Esophagus muscularis mucosa (tissue), 4 donors: ENCODE measurements around the gene DMXL1. TPM values are rescaled to one million over a fixed set of nuclear protein-coding genes. Genes with fewer than 3 reads are reported as not detected.

ENCODE experiments used
- DNase-seq: peaks from one replicate; pipeline ENCODE4 v3.0.0-alpha.2; 2017; ENCODE audit errors: extremely low spot score
- H3K27ac ChIP-seq, 4 donors: fragments of 200-600 bp; sonication (generic); replicated peaks in 1 of 4; 1 replicate in 3 of 4; 2 replicates in 1 of 4; pipeline ENCODE4 v1.5.1; 2016 to 2019; ENCODE audit warnings: mild to moderate bottlenecking in 1 of 4
- H3K27me3 ChIP-seq, 4 donors: fragments of 200-600 bp; sonication (generic); one replicate each; pipeline versions ENCODE4 v1.5.1 to v1.6.0; 2016 to 2019
- H3K36me3 ChIP-seq, 4 donors: fragments of 200-600 bp; sonication (generic); one replicate each; pipeline ENCODE4 v1.5.1; 2016 to 2019
- H3K4me1 ChIP-seq, 4 donors: fragments of 200-600 bp; sonication (generic); one replicate each; pipeline ENCODE4 v1.5.1; 2016 to 2019
- H3K4me3 ChIP-seq, 4 donors: fragments of 200-600 bp; sonication (generic); 1 replicate in 2 of 4; 2 replicates in 2 of 4; pipeline ENCODE4 v1.5.1; 2016 to 2019; ENCODE audit warnings: mild to moderate bottlenecking in 4 of 4, moderate library complexity in 1 of 4
- H3K9me3 ChIP-seq, 4 donors: fragments of 200-600 bp; sonication (generic); 1 replicate in 3 of 4; 2 replicates in 1 of 4; pipeline ENCODE4 v1.5.1; 2016 to 2019
- EP300 ChIP-seq: sonication (generic); formaldehyde crosslinking; IDR thresholded peaks from one replicate; pipeline ENCODE4 v1.6.1; 2017; ENCODE audit warnings: antibody characterized with exemption
- POLR2A ChIP-seq: fragments of 450-650 bp; IDR thresholded peaks from one replicate; pipeline ENCODE4 v1.6.1; 2017; ENCODE audit warnings: antibody characterized with exemption, moderate library complexity, mild to moderate bottlenecking, low read depth
- POLR2AphosphoS5 ChIP-seq, 2 donors: sonication (generic); formaldehyde crosslinking; IDR thresholded peaks; one replicate each; pipeline ENCODE4 v1.6.1; 2017; ENCODE audit warnings: antibody characterized with exemption in 2 of 2
- WGBS: methylation state at CpG from one replicate; pipeline ENCODE4 v1.1.5; 2018; 5-methylcytosine and 5-hydroxymethylcytosine counted together
- intact Hi-C: fragments of 100-400 bp; cut with DNase I; formaldehyde crosslinking; loops from one replicate; pipeline ENCODE4 v1.15.1; 2023
- total RNA-seq, 4 donors: library from RNA; depleted of rRNA; stranded (reverse); fragments of >200 nt; gene quantifications; one replicate each; pipeline versions ENCODE4 v1.1.0 to v1.2.1, GENCODE V29; 2016
- TF ChIP-seq, protein P1 (sequence below), 3 experiments: fragments of 200-600 bp in 2 of 3; fragments of 450-650 bp in 1 of 3; sonication (generic) in 2 of 3; IDR thresholded peaks; one replicate each; pipeline ENCODE4 v1.5.1; 2017 to 2019; ENCODE audit warnings: antibody characterized with exemption in 3 of 3, mild to moderate bottlenecking in 2 of 3, moderate library complexity in 1 of 3

The DMXL1 gene
- total RNA-seq, 4 donors from 2014 or later = 36.3 to 65.6 (median 39.9) TPM

GRCh38 chr5:119158144-119158543 is 87.3 kb downstream of the DMXL1 start:
- peaks cover 0 to 7% (median 3%) of the 10 kb centered on the region in 4 donors for H3K9me3 ChIP-seq
- no peaks in the 10 kb centered on the region for H3K27me3 ChIP-seq
- H3K4me3 ChIP-seq = no peak overlapping the region
- no peak overlapping the region for H3K27ac ChIP-seq
- WGBS = 95% methylated on average over 2 of the region's 2 CpGs
- DNase-seq = no peak
- no peaks in the 10 kb centered on the region for H3K4me1 ChIP-seq
- intact Hi-C loops = no loop called here
- H3K36me3 ChIP-seq = peaks cover 0 to 30% (median 16%) of the 10 kb centered on the region in 4 donors
- TF ChIP-seq, protein P1, sequence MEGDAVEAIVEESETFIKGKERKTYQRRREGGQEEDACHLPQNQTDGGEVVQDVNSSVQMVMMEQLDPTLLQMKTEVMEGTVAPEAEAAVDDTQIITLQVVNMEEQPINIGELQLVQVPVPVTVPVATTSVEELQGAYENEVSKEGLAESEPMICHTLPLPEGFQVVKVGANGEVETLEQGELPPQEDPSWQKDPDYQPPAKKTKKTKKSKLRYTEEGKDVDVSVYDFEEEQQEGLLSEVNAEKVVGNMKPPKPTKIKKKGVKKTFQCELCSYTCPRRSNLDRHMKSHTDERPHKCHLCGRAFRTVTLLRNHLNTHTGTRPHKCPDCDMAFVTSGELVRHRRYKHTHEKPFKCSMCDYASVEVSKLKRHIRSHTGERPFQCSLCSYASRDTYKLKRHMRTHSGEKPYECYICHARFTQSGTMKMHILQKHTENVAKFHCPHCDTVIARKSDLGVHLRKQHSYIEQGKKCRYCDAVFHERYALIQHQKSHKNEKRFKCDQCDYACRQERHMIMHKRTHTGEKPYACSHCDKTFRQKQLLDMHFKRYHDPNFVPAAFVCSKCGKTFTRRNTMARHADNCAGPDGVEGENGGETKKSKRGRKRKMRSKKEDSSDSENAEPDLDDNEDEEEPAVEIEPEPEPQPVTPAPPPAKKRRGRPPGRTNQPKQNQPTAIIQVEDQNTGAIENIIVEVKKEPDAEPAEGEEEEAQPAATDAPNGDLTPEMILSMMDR (IDR thresholded peaks at IDR 0.05) = no peak
- TF ChIP-seq EP300 (no peak), POLR2A (no peak), POLR2AphosphoS5 (IDR thresholded peaks at IDR 0.05) (no peak)

GRCh38 chr5:119161430-119161829 is 90.5 kb downstream of the DMXL1 start:
- TF ChIP-seq POLR2A (no peak), POLR2AphosphoS5 (IDR thresholded peaks at IDR 0.05) (no peak), EP300 (no peak)
- TF ChIP-seq, protein P1 (IDR thresholded peaks at IDR 0.05) = no peak
- intact Hi-C loops = no loop called here
- DNase-seq = no peak
- 95% methylated on average over 3 of the region's 4 CpGs for WGBS
- H3K9me3 ChIP-seq = peaks cover 0 to 7% (median 3%) of the 10 kb centered on the region in 4 donors
- no peak overlapping the region for H3K4me3 ChIP-seq
- H3K27me3 ChIP-seq = no peaks in the 10 kb centered on the region
- H3K36me3 ChIP-seq = peaks cover 0 to 29% (median 14%) of the 10 kb centered on the region in 4 donors
- no peaks in the 10 kb centered on the region for H3K4me1 ChIP-seq
- no peak overlapping the region for H3K27ac ChIP-seq

- no peak overlapping the region for H3K27ac ChIP-seq
- H3K36me3 ChIP-seq = peaks cover 0 to 34% (median 12%) of the 10 kb centered on the region in 4 donors
- DNase-seq = no peak
- TF ChIP-seq EP300 (no peak), POLR2AphosphoS5 (IDR thresholded peaks at IDR 0.05) (no peak), POLR2A (no peak)
- TF ChIP-seq, protein P1 (IDR thresholded peaks at IDR 0.05) = no peak
- 58% methylated on average over 4 of the region's 4 CpGs for WGBS
- no peaks in the 10 kb centered on the region for H3K27me3 ChIP-seq
- H3K4me1 ChIP-seq = no peaks in the 10 kb centered on the region
- no peaks in the 10 kb centered on the region for H3K9me3 ChIP-seq
- no peak overlapping the region for H3K4me3 ChIP-seq
- intact Hi-C loops = no loop called here
Observed at GRCh38 chr5:119166026-119166425, 95.1 kb downstream of the DMXL1 start.

GRCh38 chr5:119168401-119168800 is 97.5 kb downstream of the DMXL1 start:
- no peaks in the 10 kb centered on the region for H3K4me1 ChIP-seq
- no peak for DNase-seq
- intact Hi-C loops = no loop called here
- 85% methylated on average over 1 of the region's 1 CpG for WGBS
- no peak overlapping the region for H3K27ac ChIP-seq
- no peak overlapping the region for H3K4me3 ChIP-seq
- TF ChIP-seq, protein P1 (IDR thresholded peaks at IDR 0.05) = no peak
- no peak for TF ChIP-seq EP300
- TF ChIP-seq POLR2A = no peak
- no peak for TF ChIP-seq POLR2AphosphoS5 (IDR thresholded peaks at IDR 0.05)
- H3K36me3 ChIP-seq = peaks cover 0 to 49% (median 19%) of the 10 kb centered on the region in 4 donors
- H3K9me3 ChIP-seq = no peaks in the 10 kb centered on the region
- no peaks in the 10 kb centered on the region for H3K27me3 ChIP-seq

DNA sequence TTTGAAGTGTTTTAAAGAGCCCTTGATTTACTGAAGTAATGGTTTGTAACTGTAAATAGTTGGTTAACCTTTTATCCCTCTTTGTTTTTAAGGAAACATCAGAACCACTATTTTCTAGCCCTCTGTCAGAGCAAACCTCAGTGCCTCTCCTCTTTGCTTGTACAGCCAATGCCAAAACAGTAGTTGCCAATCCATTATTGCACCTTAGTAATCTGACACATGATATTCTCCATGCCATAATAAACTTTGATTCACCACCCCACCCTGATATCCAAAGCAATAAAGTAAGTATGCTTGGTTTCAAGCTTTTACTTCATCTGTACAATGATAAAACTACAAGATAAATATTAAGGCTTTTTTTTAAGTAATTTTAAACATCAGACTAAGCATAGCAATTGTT is 100.8 kb downstream of the DMXL1 start:
- no peak overlapping the region for H3K4me3 ChIP-seq
- DNase-seq = no peak
- intact Hi-C loops = no loop called here
- no peaks in the 10 kb centered on the region for H3K4me1 ChIP-seq
- no peak overlapping the region for H3K27ac ChIP-seq
- no peaks in the 10 kb centered on the region for H3K27me3 ChIP-seq
- H3K36me3 ChIP-seq = peaks cover 0 to 40% (median 7%) of the 10 kb centered on the region in 4 donors
- no peaks in the 10 kb centered on the region for H3K9me3 ChIP-seq
- no peak for TF ChIP-seq POLR2AphosphoS5 (IDR thresholded peaks at IDR 0.05)
- TF ChIP-seq, protein P1 (IDR thresholded peaks at IDR 0.05) = no peak
- no peak for TF ChIP-seq POLR2A
- TF ChIP-seq EP300 = no peak
